ENCODE results near the gene PRKD1. TPM values are rescaled to one million over a fixed set of nuclear protein-coding genes. Genes with fewer than 3 reads are reported as not detected.

Gene PRKD1
- total RNA-seq, 3 donors from 2014 or later (not counting 1 experiment from before 2014, with no cell fraction given), result not detected

- TF ChIP-seq CTCF (IDR thresholded peaks at IDR 0.05), result no peak
- peaks cover 8 to 10% of the 10 kb centered on the region in 2 donors for H3K9me3 Mint-ChIP-seq
- intact Hi-C loops (cut with micrococcal nuclease), result no loop called here
- Histone ChIP-seq H3K27ac (ENCODE audit: low read length) (no peak overlapping the region), H3K27me3 (ENCODE audit: control insufficient read depth, insufficient read depth, low read length) (peaks cover 10% of the 10 kb centered on the region), H3K4me3 (ENCODE audit: low read length) (no peak overlapping the region), H3K9me3 (ENCODE audit: control insufficient read depth, insufficient read depth, low read length) (peaks cover 9% of the 10 kb centered on the region), H3K36me3 (ENCODE audit: control insufficient read depth, insufficient read depth, low read length) (no peaks in the 10 kb centered on the region), H3K4me1 (ENCODE audit: control insufficient read depth, insufficient read depth, low read length) (peaks cover 3% of the 10 kb centered on the region)
- H3K36me3 Mint-ChIP-seq, result peaks cover 7% of the 10 kb centered on the region
- 70% methylated on average over 2 of the region's 2 CpGs for WGBS (ENCODE audit: insufficient coverage)
- no peak for DNase-seq
- no peak overlapping the region for H3K27ac Mint-ChIP-seq
- no peak for ATAC-seq
- peaks cover 4 to 6% of the 10 kb centered on the region in 2 donors for H3K4me1 Mint-ChIP-seq
- H3K4me3 Mint-ChIP-seq, result no peak overlapping the region
- peaks cover 20 to 27% of the 10 kb centered on the region in 2 donors for H3K27me3 Mint-ChIP-seq (ENCODE audit: low read depth in 2 of 2)
These were observed 2.6 kb upstream of the PRKD1 start for GRCh38 chr14:29930283-29930682.

GRCh38 chr14:29928117-29928640 lies 532 bp upstream of the PRKD1 start:
- Mint-ChIP-seq H3K36me3 (peaks cover 7% of the 10 kb centered on the region), H3K27me3 (ENCODE audit: low read depth in 2 of 2) (peaks cover 23 to 33% of the 10 kb centered on the region in 2 donors), H3K4me1 (peaks cover 4 to 6% of the 10 kb centered on the region in 2 donors), H3K9me3 (peaks cover 9 to 11% of the 10 kb centered on the region in 2 donors), H3K27ac (no peak overlapping the region), H3K4me3 (no peak overlapping the region)
- no peak for TF ChIP-seq CTCF (IDR thresholded peaks at IDR 0.05)
- Histone ChIP-seq H3K27ac (ENCODE audit: low read length) (no peak overlapping the region), H3K4me3 (ENCODE audit: low read length) (no peak overlapping the region), H3K4me1 (ENCODE audit: control insufficient read depth, insufficient read depth, low read length) (peaks cover 3% of the 10 kb centered on the region), H3K27me3 (ENCODE audit: control insufficient read depth, insufficient read depth, low read length) (peaks cover 10% of the 10 kb centered on the region), H3K36me3 (ENCODE audit: control insufficient read depth, insufficient read depth, low read length) (no peaks in the 10 kb centered on the region), H3K9me3 (ENCODE audit: control insufficient read depth, insufficient read depth, low read length) (peaks cover 9% of the 10 kb centered on the region)
- no peak for DNase-seq
- intact Hi-C loops (cut with micrococcal nuclease), result no loop called here
- 16% methylated on average over 23 of the region's 23 CpGs for WGBS (ENCODE audit: insufficient coverage)
- no peak for ATAC-seq

GRCh38 chr14:29926701-29927375 lies 809 bp downstream of the PRKD1 start:
- no peak for TF ChIP-seq CTCF (IDR thresholded peaks at IDR 0.05)
- 2% methylated on average over 51 of the region's 51 CpGs for WGBS (ENCODE audit: insufficient coverage)
- intact Hi-C loops (cut with micrococcal nuclease), result no loop called here
- Mint-ChIP-seq H3K27ac (no peak overlapping the region), H3K36me3 (peaks cover 7% of the 10 kb centered on the region), H3K27me3 (ENCODE audit: low read depth in 2 of 2) (peaks cover 23 to 33% of the 10 kb centered on the region in 2 donors), H3K4me3 (peak overlapping the region; percentile 56), H3K4me1 (peaks cover 4 to 6% of the 10 kb centered on the region in 2 donors), H3K9me3 (peaks cover 9 to 11% of the 10 kb centered on the region in 2 donors)
- Histone ChIP-seq H3K27me3 (ENCODE audit: control insufficient read depth, insufficient read depth, low read length) (peaks cover 10% of the 10 kb centered on the region), H3K27ac (ENCODE audit: low read length) (no peak overlapping the region), H3K4me3 (ENCODE audit: low read length) (no peak overlapping the region), H3K9me3 (ENCODE audit: control insufficient read depth, insufficient read depth, low read length) (peaks cover 6% of the 10 kb centered on the region), H3K36me3 (ENCODE audit: control insufficient read depth, insufficient read depth, low read length) (no peaks in the 10 kb centered on the region), H3K4me1 (ENCODE audit: control insufficient read depth, insufficient read depth, low read length) (peaks cover 3% of the 10 kb centered on the region)
- ATAC-seq, result no peak
- no peak for DNase-seq
